C4-2B (cell line): Measurements from ENCODE around the gene NEGR1.

Experiments used
- H3K27ac ChIP-seq: fragments of 450-650 bp; 2 replicates; pipeline ENCODE4 v1.5.1; 2017
- ZFX ChIP-seq: fragments of 450-650 bp; IDR thresholded peaks from 2 replicates; pipeline ENCODE4 v1.6.1; 2017
- TF ChIP-seq, protein P1 (sequence below): fragments of 450-650 bp; conservative IDR thresholded peaks from 2 replicates; pipeline ENCODE4 v1.5.1; 2017; ENCODE audit warnings: mild to moderate bottlenecking

The NEGR1 gene

DNA sequence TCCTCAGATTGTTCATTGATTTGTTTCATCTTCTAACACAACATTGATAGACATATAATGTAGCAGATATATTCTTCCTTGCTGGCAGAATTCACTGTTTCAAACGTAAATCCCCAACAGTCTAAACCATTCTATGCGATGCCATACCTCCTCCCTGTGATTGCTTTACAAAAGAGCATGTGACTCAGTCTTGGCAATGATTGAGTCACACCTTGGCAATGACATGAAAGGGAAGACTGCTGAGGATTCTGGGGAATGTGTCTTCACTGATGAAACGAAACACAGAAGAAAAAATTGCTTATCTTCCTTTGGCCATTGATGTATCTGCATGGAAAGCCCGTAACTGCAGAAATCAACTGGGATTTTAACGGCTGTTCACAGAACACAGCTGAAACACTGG lies 791.9 kb downstream of the NEGR1 start:
- H3K27ac ChIP-seq, result no peak overlapping the region; the same call in 1 of the 2 replicates
- TF ChIP-seq ZFX, result no peak
- TF ChIP-seq, protein P1, sequence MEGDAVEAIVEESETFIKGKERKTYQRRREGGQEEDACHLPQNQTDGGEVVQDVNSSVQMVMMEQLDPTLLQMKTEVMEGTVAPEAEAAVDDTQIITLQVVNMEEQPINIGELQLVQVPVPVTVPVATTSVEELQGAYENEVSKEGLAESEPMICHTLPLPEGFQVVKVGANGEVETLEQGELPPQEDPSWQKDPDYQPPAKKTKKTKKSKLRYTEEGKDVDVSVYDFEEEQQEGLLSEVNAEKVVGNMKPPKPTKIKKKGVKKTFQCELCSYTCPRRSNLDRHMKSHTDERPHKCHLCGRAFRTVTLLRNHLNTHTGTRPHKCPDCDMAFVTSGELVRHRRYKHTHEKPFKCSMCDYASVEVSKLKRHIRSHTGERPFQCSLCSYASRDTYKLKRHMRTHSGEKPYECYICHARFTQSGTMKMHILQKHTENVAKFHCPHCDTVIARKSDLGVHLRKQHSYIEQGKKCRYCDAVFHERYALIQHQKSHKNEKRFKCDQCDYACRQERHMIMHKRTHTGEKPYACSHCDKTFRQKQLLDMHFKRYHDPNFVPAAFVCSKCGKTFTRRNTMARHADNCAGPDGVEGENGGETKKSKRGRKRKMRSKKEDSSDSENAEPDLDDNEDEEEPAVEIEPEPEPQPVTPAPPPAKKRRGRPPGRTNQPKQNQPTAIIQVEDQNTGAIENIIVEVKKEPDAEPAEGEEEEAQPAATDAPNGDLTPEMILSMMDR, result no peak

DNA sequence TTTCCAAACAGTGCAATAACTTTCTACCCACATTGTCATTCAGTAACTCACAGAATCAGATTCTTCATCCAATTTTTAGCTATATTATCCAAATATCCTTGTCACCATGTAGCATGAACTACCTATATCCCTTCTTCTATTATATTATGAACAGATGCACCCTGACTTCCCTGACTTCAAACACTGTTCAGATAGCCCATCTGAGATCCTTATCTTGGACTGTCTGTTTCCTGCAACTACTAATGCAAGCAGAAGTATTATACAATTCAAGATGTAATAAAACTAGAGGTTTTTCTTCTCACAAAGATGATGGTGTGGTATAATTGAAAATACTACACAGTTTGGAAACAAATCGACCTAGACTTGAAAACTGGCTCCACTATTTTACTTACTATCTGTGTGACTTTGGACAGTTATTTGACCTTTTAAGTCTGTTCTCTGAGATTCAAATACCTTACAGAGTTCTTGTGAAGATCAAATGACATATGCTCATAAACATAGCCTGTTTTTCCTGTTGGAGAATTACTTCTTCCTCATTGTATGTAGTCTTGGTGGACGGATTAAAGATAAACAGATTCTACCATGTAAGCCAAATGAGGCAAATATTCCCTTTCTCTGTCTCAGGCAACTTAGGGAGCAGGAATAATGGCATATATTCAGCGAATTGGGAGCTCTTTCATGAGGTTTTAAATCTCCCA lies 793.6 kb downstream of the NEGR1 start:
- peak overlapping the region; percentile 45; the same call in 1 of the 2 replicates for H3K27ac ChIP-seq

DNA sequence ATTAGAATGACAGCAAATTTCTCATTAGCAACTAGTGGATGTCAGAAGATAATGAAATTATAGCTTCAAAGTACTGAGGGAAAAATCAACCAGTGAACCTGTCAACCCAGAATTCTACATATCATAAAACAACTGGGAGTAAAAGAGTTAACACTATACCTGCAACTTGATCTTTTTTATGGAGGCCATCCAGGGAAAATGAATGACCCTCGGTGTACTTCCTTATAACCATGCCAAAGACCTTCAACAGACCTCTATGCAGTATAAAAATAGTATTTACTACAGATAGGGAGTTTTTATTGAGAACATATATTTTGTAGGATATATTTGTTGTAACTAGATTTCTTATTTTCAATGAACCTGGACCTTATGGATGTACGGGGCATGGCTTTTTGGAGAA lies 809.0 kb downstream of the NEGR1 start:
- H3K27ac ChIP-seq, result no peak overlapping the region
- TF ChIP-seq, protein P1, result no peak
- no peak for TF ChIP-seq ZFX

More for the DNA sequence above, 793.6 kb downstream of the NEGR1 start:
- TF ChIP-seq, protein P1, result no peak

DNA sequence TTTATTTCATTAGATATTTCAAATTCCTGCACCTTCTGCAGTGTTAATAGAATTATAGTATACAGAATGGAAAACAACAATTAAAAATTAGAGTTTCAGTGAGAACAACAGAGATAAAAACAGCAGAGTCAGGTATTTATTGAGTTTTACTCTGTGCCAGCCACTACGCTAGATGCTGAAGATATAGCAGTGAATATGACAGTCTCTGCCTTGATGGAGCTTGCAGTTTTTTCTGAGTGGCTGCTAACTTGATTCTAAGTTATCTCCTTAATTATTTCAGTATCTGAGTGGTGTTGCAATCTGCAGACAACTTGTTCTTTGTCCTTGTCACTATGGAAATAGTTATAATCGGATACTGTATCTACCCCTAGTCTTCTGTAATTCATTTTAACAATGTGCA lies 817.2 kb downstream of the NEGR1 start:
- no peak for TF ChIP-seq ZFX
- TF ChIP-seq, protein P1, result no peak
- H3K27ac ChIP-seq, result no peak overlapping the region

DNA sequence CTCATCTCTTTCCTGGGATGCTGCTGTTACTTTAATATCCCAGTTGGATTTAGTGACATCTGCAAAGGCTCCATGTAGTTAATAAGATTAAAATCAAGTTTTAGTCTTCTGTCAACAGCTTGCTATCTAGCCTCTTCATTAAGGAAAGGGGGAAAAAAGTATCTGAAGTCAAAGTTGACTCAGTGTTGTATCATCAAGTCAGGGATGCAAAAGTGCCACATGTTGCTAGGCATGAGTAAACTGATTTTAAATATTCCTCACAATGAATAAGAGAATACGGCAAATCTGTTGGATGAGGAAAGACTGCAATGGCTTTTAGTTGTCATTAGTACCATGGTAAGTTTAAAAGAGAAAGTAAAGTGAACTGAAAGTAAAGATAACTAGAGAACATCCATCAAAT lies 818.3 kb downstream of the NEGR1 start:
- TF ChIP-seq, protein P1, result no peak
- no peak for TF ChIP-seq ZFX

DNA sequence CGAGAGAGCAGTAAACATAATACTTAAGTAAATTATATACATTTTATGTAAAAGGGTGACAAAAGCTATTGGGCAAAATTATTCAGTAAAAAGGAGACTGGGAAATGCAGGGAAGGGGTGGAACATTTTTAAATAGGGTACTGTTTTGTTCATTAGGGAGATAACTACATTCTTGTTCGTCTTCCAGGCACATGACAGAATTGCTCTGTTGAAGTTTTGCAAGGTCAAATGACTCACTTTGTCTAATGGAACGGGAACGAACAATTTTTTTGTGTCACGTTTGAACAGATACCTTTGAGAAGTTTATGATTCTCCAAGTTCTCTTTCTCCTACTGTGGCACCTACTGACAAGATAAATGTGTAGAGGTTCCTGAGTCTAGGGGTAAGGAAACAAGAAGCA lies 819.2 kb downstream of the NEGR1 start:
- no peak overlapping the region for H3K27ac ChIP-seq
- TF ChIP-seq ZFX, result no peak
- TF ChIP-seq, protein P1, result no peak

More for the DNA sequence above, 818.3 kb downstream of the NEGR1 start:
- H3K27ac ChIP-seq, result no peak overlapping the region

GRCh38 chr1:71462247-71462646 lies 820.1 kb downstream of the NEGR1 start:
- no peak for TF ChIP-seq ZFX
- TF ChIP-seq, protein P1, result no peak
- H3K27ac ChIP-seq, result peak overlapping the region; percentile 48; the same call in 1 of the 2 replicates
